Measurements from ENCODE around the gene ARHGAP45. TPM values are rescaled to one million over a fixed set of nuclear protein-coding genes. Genes with fewer than 3 reads are reported as not detected.
A peak's percentile ranks its signal among the peaks of the same experiment; 100 is the strongest.

The ARHGAP45 gene
- total and polyA plus RNA-seq, 4 donors = 7.4 to 38.6 (median 18.5) TPM

- intact Hi-C loops (cut with DNase I) = no loop called here
- WGBS, 2 donors = 77 to 78% methylated on average over 27 of the region's 27 CpGs
- ATAC-seq (ENCODE audit: low FRiP score) (peak; percentile 69), DNase-seq (peak in 1 of 2 donors; percentile 87)
- Histone ChIP-seq H3K27ac (ENCODE audit: low read depth in 1 of 2, low read length in 2 of 2) (no peak overlapping the region), H3K4me3 (ENCODE audit: low read length in 2 of 2) (no peak overlapping the region), H3K27me3 (ENCODE audit: control insufficient read depth in 1 of 2, insufficient read depth in 2 of 2, low read length in 1 of 2) (no peaks in the 10 kb centered on the region), H3K4me1 (ENCODE audit: control insufficient read depth in 1 of 2, insufficient read depth in 2 of 2, low read length in 2 of 2) (no peaks in the 10 kb centered on the region), H3K9me3 (ENCODE audit: control insufficient read depth, low read length) (no peaks in the 10 kb centered on the region), H3K36me3 (ENCODE audit: control insufficient read depth in 1 of 2, insufficient read depth in 2 of 2, low read length in 1 of 2) (peaks cover 2 to 4% of the 10 kb centered on the region in 2 donors)
These were observed 20.9 kb downstream of the ARHGAP45 start for GRCh38 chr19:1087813-1088415.

- DNase-seq (peak in 1 of 2 donors; percentile 78), ATAC-seq (ENCODE audit: low FRiP score) (no peak)
- 89 to 90% methylated on average over 26 to 27 of the region's 27 CpGs for WGBS, 2 donors
- intact Hi-C loops (cut with DNase I) = no loop called here
- H3K4me1 ChIP-seq (ENCODE audit: control insufficient read depth in 1 of 2, insufficient read depth in 2 of 2, low read length in 2 of 2) = no peaks in the 10 kb centered on the region
- H3K27ac ChIP-seq (ENCODE audit: low read depth in 1 of 2, low read length in 2 of 2) = no peak overlapping the region
- no peak overlapping the region for H3K4me3 ChIP-seq (ENCODE audit: low read length in 2 of 2)
- no peaks in the 10 kb centered on the region for H3K27me3 ChIP-seq (ENCODE audit: control insufficient read depth in 1 of 2, insufficient read depth in 2 of 2, low read length in 1 of 2)
- no peaks in the 10 kb centered on the region for H3K9me3 ChIP-seq (ENCODE audit: control insufficient read depth, low read length)
- H3K36me3 ChIP-seq (ENCODE audit: control insufficient read depth in 1 of 2, insufficient read depth in 2 of 2, low read length in 1 of 2) = peaks cover 2 to 4% of the 10 kb centered on the region in 2 donors
These were observed 21.5 kb downstream of the ARHGAP45 start for GRCh38 chr19:1088416-1089010.

GRCh38 chr19:1089126-1089771, 22.3 kb downstream of the ARHGAP45 start:
- Histone ChIP-seq H3K9me3 (ENCODE audit: control insufficient read depth, low read length) (no peaks in the 10 kb centered on the region), H3K27ac (ENCODE audit: low read depth in 1 of 2, low read length in 2 of 2) (no peak overlapping the region), H3K36me3 (ENCODE audit: control insufficient read depth in 1 of 2, insufficient read depth in 2 of 2, low read length in 1 of 2) (peaks cover 2 to 4% of the 10 kb centered on the region in 2 donors), H3K4me3 (ENCODE audit: low read length in 2 of 2) (no peak overlapping the region), H3K4me1 (ENCODE audit: control insufficient read depth in 1 of 2, insufficient read depth in 2 of 2, low read length in 2 of 2) (no peaks in the 10 kb centered on the region), H3K27me3 (ENCODE audit: control insufficient read depth in 1 of 2, insufficient read depth in 2 of 2, low read length in 1 of 2) (no peaks in the 10 kb centered on the region)
- no peak for DNase-seq
- intact Hi-C loops (cut with DNase I) = no loop called here
- ATAC-seq (ENCODE audit: low FRiP score) = no peak
- whole genome bisulfite sequencing, 2 donors = 92 to 95% methylated on average over 32 of the region's 32 CpGs

- no peak for ATAC-seq (ENCODE audit: low FRiP score)
- DNase-seq = no peak
- H3K27ac ChIP-seq (ENCODE audit: low read depth in 1 of 2, low read length in 2 of 2) = no peak overlapping the region
- 82 to 84% methylated on average over 21 to 22 of the region's 22 CpGs for WGBS, 2 donors
- no peaks in the 10 kb centered on the region for H3K4me1 ChIP-seq (ENCODE audit: control insufficient read depth in 1 of 2, insufficient read depth in 2 of 2, low read length in 2 of 2)
- peaks cover 2 to 4% of the 10 kb centered on the region in 2 donors for H3K36me3 ChIP-seq (ENCODE audit: control insufficient read depth in 1 of 2, insufficient read depth in 2 of 2, low read length in 1 of 2)
- intact Hi-C loops (cut with DNase I) = loop anchor here in 1 of 2 donors (10.0 kb wide), 1 partner anchor 195 kb away; the partner anchor contains the start of genes MED16 and RNU6-9
- no peaks in the 10 kb centered on the region for H3K9me3 ChIP-seq (ENCODE audit: control insufficient read depth, low read length)
- no peak overlapping the region for H3K4me3 ChIP-seq (ENCODE audit: low read length in 2 of 2)
- H3K27me3 ChIP-seq (ENCODE audit: control insufficient read depth in 1 of 2, insufficient read depth in 2 of 2, low read length in 1 of 2) = no peaks in the 10 kb centered on the region
These were observed 22.9 kb downstream of the ARHGAP45 start for GRCh38 chr19:1089891-1090290.

- H3K27ac ChIP-seq (ENCODE audit: low read depth in 1 of 2, low read length in 2 of 2) = no peak overlapping the region
- 92 to 93% methylated on average over 36 to 38 of the region's 38 CpGs for WGBS, 2 donors
- intact Hi-C loops (cut with DNase I) = loop anchor here in 1 of 2 donors (10.0 kb wide), 1 partner anchor 196 kb away; the partner anchor contains the start of genes MED16 and RNU6-9
- H3K9me3 ChIP-seq (ENCODE audit: control insufficient read depth, low read length) = no peaks in the 10 kb centered on the region
- H3K4me3 ChIP-seq (ENCODE audit: low read length in 2 of 2) = no peak overlapping the region
- ATAC-seq (ENCODE audit: low FRiP score) (no peak), DNase-seq (no peak)
- H3K4me1 ChIP-seq (ENCODE audit: control insufficient read depth in 1 of 2, insufficient read depth in 2 of 2, low read length in 2 of 2) = no peaks in the 10 kb centered on the region
- H3K36me3 ChIP-seq (ENCODE audit: control insufficient read depth in 1 of 2, insufficient read depth in 2 of 2, low read length in 1 of 2) = peaks cover 2 to 4% of the 10 kb centered on the region in 2 donors
- H3K27me3 ChIP-seq (ENCODE audit: control insufficient read depth in 1 of 2, insufficient read depth in 2 of 2, low read length in 1 of 2) = no peaks in the 10 kb centered on the region
These were observed 24.0 kb downstream of the ARHGAP45 start for GRCh38 chr19:1090731-1091543.

- Histone ChIP-seq H3K9me3 (ENCODE audit: control insufficient read depth, low read length) (no peaks in the 10 kb centered on the region), H3K4me1 (ENCODE audit: control insufficient read depth in 1 of 2, insufficient read depth in 2 of 2, low read length in 2 of 2) (no peaks in the 10 kb centered on the region), H3K4me3 (ENCODE audit: low read length in 2 of 2) (no peak overlapping the region), H3K27me3 (ENCODE audit: control insufficient read depth in 1 of 2, insufficient read depth in 2 of 2, low read length in 1 of 2) (no peaks in the 10 kb centered on the region), H3K36me3 (ENCODE audit: control insufficient read depth in 1 of 2, insufficient read depth in 2 of 2, low read length in 1 of 2) (peaks cover 2 to 4% of the 10 kb centered on the region in 2 donors), H3K27ac (ENCODE audit: low read depth in 1 of 2, low read length in 2 of 2) (no peak overlapping the region)
- WGBS, 2 donors = 89 to 90% methylated on average over 27 of the region's 27 CpGs
- no peak for DNase-seq
- intact Hi-C loops (cut with DNase I) = loop anchor here in 1 of 2 donors (10.0 kb wide), 1 partner anchor 197 kb away; the partner anchor contains the start of genes MED16 and RNU6-9
- no peak for ATAC-seq (ENCODE audit: low FRiP score)
These were observed 24.7 kb downstream of the ARHGAP45 start for GRCh38 chr19:1091544-1092175.

- DNase-seq = no peak
- Histone ChIP-seq H3K4me3 (ENCODE audit: low read length in 2 of 2) (no peak overlapping the region), H3K4me1 (ENCODE audit: control insufficient read depth in 1 of 2, insufficient read depth in 2 of 2, low read length in 2 of 2) (no peaks in the 10 kb centered on the region), H3K36me3 (ENCODE audit: control insufficient read depth in 1 of 2, insufficient read depth in 2 of 2, low read length in 1 of 2) (peaks cover 2 to 4% of the 10 kb centered on the region in 2 donors), H3K9me3 (ENCODE audit: control insufficient read depth, low read length) (no peaks in the 10 kb centered on the region), H3K27me3 (ENCODE audit: control insufficient read depth in 1 of 2, insufficient read depth in 2 of 2, low read length in 1 of 2) (no peaks in the 10 kb centered on the region), H3K27ac (ENCODE audit: low read depth in 1 of 2, low read length in 2 of 2) (no peak overlapping the region)
- WGBS, 2 donors = 85 to 86% methylated on average over 15 of the region's 15 CpGs
- intact Hi-C loops (cut with DNase I) = loop anchor here in 1 of 2 donors (10.0 kb wide), 1 partner anchor 199 kb away; the partner anchor contains the start of genes MED16 and RNU6-9
- ATAC-seq (ENCODE audit: low FRiP score) = no peak
These were observed 26.4 kb downstream of the ARHGAP45 start for GRCh38 chr19:1093330-1093729.

Data from aorta (tissue), 5 donors.